H1 (cell line): ENCODE results near the gene RAB40A. TPM values are rescaled to one million over a fixed set of nuclear protein-coding genes. Genes with fewer than 3 reads are reported as not detected.
A peak's percentile ranks its signal among the peaks of the same experiment; 100 is the strongest.

Source experiments
- CTCF ChIA-PET: fragments of 300-600 bp; sonication (Branson Sonifier 250); formaldehyde crosslinking; loops from one replicate; lab custom pipeline; 2021; ENCODE audit not compliant: partially characterized antibody; lab: Charles Lee
- POLR2A ChIA-PET: fragments of 300-600 bp; sonication (Branson Sonifier 250); formaldehyde crosslinking; loops from one replicate; lab custom pipeline; 2021; ENCODE audit warnings: inconsistent platforms; ENCODE audit not compliant: partially characterized antibody; lab: Charles Lee
- DNase-seq, 2 experiments: peaks; one replicate each; pipeline versions ENCODE4 v3.0.0 to v3.0.0-alpha.2; 2010 to 2022; ENCODE audit warnings: low spot score in 2 of 2, low read depth in 1 of 2, mixed read lengths in 1 of 2
- FAIRE-seq: peaks from 2 replicates; lab custom pipeline; 2011; peaks lifted over from hg19 to GRCh38; lab: Jason Lieb, UNC
- H2AFZ ChIP-seq: 2 replicates; pipeline ENCODE4 v1.8.1; 2012; ENCODE audit warnings: low read length, inconsistent platforms
- H2AK5ac ChIP-seq: 2 replicates; pipeline ENCODE4 v1.6.1; 2013; ENCODE audit warnings: low read depth, low read length
- H2BK120ac ChIP-seq: replicated peaks from 2 replicates; pipeline ENCODE3; 2013; ENCODE audit warnings: low read depth, low read length, inconsistent platforms
- H2BK12ac ChIP-seq: 2 replicates; pipeline ENCODE4 v1.6.1; 2013; ENCODE audit warnings: low read depth, low read length
- H2BK15ac ChIP-seq: 2 replicates; pipeline ENCODE4 v1.6.1; 2013; ENCODE audit warnings: low read length
- H2BK20ac ChIP-seq: 2 replicates; pipeline ENCODE4 v1.6.1; 2013; ENCODE audit warnings: low read length
- H2BK5ac ChIP-seq: 2 replicates; pipeline ENCODE4 v1.6.1; 2013; ENCODE audit warnings: low read depth, low read length
- H3K14ac ChIP-seq: 2 replicates; pipeline ENCODE4 v1.6.1; 2013; ENCODE audit warnings: inconsistent platforms; ENCODE audit not compliant: insufficient read length
- H3K18ac ChIP-seq: 2 replicates; pipeline ENCODE4 v1.6.1; 2013; ENCODE audit warnings: low read length; ENCODE audit errors: extremely low read depth
- H3K23ac ChIP-seq: 2 replicates; pipeline ENCODE4 v1.6.1; 2013; ENCODE audit warnings: inconsistent platforms; ENCODE audit not compliant: insufficient read length
- H3K23me2 ChIP-seq: 2 replicates; pipeline ENCODE4 v1.6.1; 2013; ENCODE audit warnings: low read depth, low read length
- H3K27ac ChIP-seq: 2 replicates; pipeline ENCODE4 v1.6.1; 2011; ENCODE audit warnings: low read depth, low read length, inconsistent platforms
- H3K27me3 ChIP-seq, 4 experiments: replicated peaks in 1 of 4; 1 replicate in 1 of 4; 2 replicates in 3 of 4; pipeline versions ENCODE4 v1.6.1 to v1.8.1; 2011 to 2013; ENCODE audit warnings: low read length in 3 of 4, mild to moderate bottlenecking in 3 of 4, inconsistent platforms in 2 of 4, mixed read lengths in 2 of 4, moderate library complexity in 1 of 4; ENCODE audit not compliant: control insufficient read depth in 3 of 4, insufficient read depth in 3 of 4; ENCODE audit errors: extremely low read depth in 1 of 4
- H3K36me3 ChIP-seq, 4 experiments: 2 replicates each; pipeline versions ENCODE4 v1.6.1 to v1.8.1; 2011 to 2013; ENCODE audit warnings: mild to moderate bottlenecking in 4 of 4, low read length in 3 of 4, moderate library complexity in 2 of 4, control low read depth in 1 of 4, inconsistent platforms in 1 of 4; ENCODE audit not compliant: insufficient read depth in 4 of 4, control insufficient read depth in 2 of 4
- H3K4ac ChIP-seq: replicated peaks from 2 replicates; pipeline ENCODE3; 2013; ENCODE audit warnings: low read length, low read depth, mixed read lengths, inconsistent platforms; ENCODE audit not compliant: insufficient read length
- H3K4me1 ChIP-seq, 4 experiments: replicated peaks in 1 of 4; 1 replicate in 1 of 4; 2 replicates in 3 of 4; pipeline versions ENCODE4 v1.6.1 to v1.8.1; 2011 to 2013; ENCODE audit warnings: low read length in 3 of 4, inconsistent platforms in 2 of 4, mixed read lengths in 1 of 4; ENCODE audit not compliant: insufficient read depth in 4 of 4, control insufficient read depth in 3 of 4
- H3K4me2 ChIP-seq, 2 experiments: 2 replicates each; pipeline versions ENCODE4 v1.6.1 to v1.8.1; 2011 to 2013; ENCODE audit warnings: low read depth in 2 of 2, low read length in 2 of 2, control low read depth in 1 of 2, inconsistent platforms in 1 of 2, mild to moderate bottlenecking in 1 of 2; ENCODE audit not compliant: insufficient read depth in 1 of 2
- H3K4me3 ChIP-seq, 4 experiments: fragments of 200-600, 300-600 bp in 1 of 4; sonication (generic), shearing (Covaris generic), sonication (Bioruptor Twin) in 1 of 4; 2 replicates each; pipeline versions ENCODE4 v1.5.1 to v1.8.1; 2011 to 2016; ENCODE audit warnings: low read length in 4 of 4, low read depth in 3 of 4, control low read depth in 2 of 4, inconsistent platforms in 2 of 4, mild to moderate bottlenecking in 2 of 4, mixed read lengths in 1 of 4, moderate library complexity in 1 of 4; ENCODE audit not compliant: insufficient read depth in 2 of 4; ENCODE audit errors: extremely low read depth in 1 of 4
- H3K56ac ChIP-seq: replicated peaks from 2 replicates; pipeline ENCODE3; 2013; ENCODE audit warnings: low read depth, mild to moderate bottlenecking, mixed read lengths, low read length, inconsistent platforms; ENCODE audit not compliant: insufficient read length
- H3K79me1 ChIP-seq: 2 replicates; pipeline ENCODE4 v1.6.1; 2013; ENCODE audit warnings: low read depth, low read length, control low read depth
- H3K79me2 ChIP-seq, 2 experiments: 2 replicates each; pipeline versions ENCODE4 v1.6.1 to v1.8.1; 2012 to 2013; ENCODE audit warnings: low read length in 2 of 2, mild to moderate bottlenecking in 2 of 2, inconsistent platforms in 1 of 2; ENCODE audit not compliant: insufficient read depth in 2 of 2, control insufficient read depth in 1 of 2
- H3K9ac ChIP-seq, 4 experiments: replicated peaks in 1 of 4; 1 replicate in 1 of 4; 2 replicates in 3 of 4; pipeline versions ENCODE4 v1.6.1 to v1.8.1; 2011 to 2013; ENCODE audit warnings: low read depth in 3 of 4, low read length in 3 of 4, control low read depth in 2 of 4, mild to moderate bottlenecking in 2 of 4, moderate library complexity in 2 of 4, inconsistent platforms in 1 of 4; ENCODE audit errors: extremely low read depth in 1 of 4
- H3K9me3 ChIP-seq, 2 experiments: 2 replicates each; pipeline versions ENCODE4 v1.6.1 to v1.8.1; 2012 to 2013; ENCODE audit warnings: mild to moderate bottlenecking in 2 of 2, moderate library complexity in 2 of 2, control low read depth in 1 of 2, inconsistent platforms in 1 of 2, low read depth in 1 of 2, low read length in 1 of 2, mixed read lengths in 1 of 2; ENCODE audit not compliant: insufficient read depth in 2 of 2
- H4K20me1 ChIP-seq, 2 experiments: replicated peaks in 1 of 2; 2 replicates each; pipeline versions ENCODE3 to v1.8.1; 2011 to 2013; ENCODE audit warnings: inconsistent platforms in 2 of 2, low read length in 2 of 2, mild to moderate bottlenecking in 1 of 2; ENCODE audit not compliant: insufficient read depth in 2 of 2, control insufficient read depth in 1 of 2
- H4K5ac ChIP-seq: 2 replicates; pipeline ENCODE4 v1.6.1; 2013; ENCODE audit warnings: low read length, low read depth, mixed read lengths, inconsistent platforms; ENCODE audit not compliant: insufficient read length
- H4K8ac ChIP-seq: 2 replicates; pipeline ENCODE4 v1.8.0; 2013; ENCODE audit warnings: mild to moderate bottlenecking, moderate library complexity, low read length, inconsistent platforms; ENCODE audit not compliant: insufficient read depth; ENCODE audit errors: extremely low read depth
- H4K91ac ChIP-seq: replicated peaks from 2 replicates; pipeline ENCODE3; 2013; ENCODE audit warnings: low read length, mixed read lengths, inconsistent platforms; ENCODE audit not compliant: insufficient read length
- BCL11A ChIP-seq, 2 experiments: IDR thresholded peaks; one replicate each; pipeline ENCODE4 v1.6.1; 2011; ENCODE audit warnings: low read depth in 2 of 2, low read length in 2 of 2, mild to moderate bottlenecking in 2 of 2
- CTCF ChIP-seq, 3 experiments: IDR thresholded peaks; 1 replicate in 2 of 3; 2 replicates in 1 of 3; pipeline versions ENCODE4 v1.5.1 to v1.6.1; 2011; ENCODE audit warnings: low read length in 3 of 3, mild to moderate bottlenecking in 3 of 3, inconsistent platforms in 2 of 3, low read depth in 1 of 3, moderate library complexity in 1 of 3; ENCODE audit not compliant: insufficient read depth in 1 of 3; ENCODE audit errors: control extremely low read depth in 1 of 3
- TAF7 ChIP-seq: optimal IDR thresholded peaks from 2 replicates; pipeline ENCODE3; 2011; ENCODE audit warnings: low read depth, mild to moderate bottlenecking, inconsistent platforms, low read length, moderate library complexity, borderline replicate concordance
- YY1 ChIP-seq: IDR thresholded peaks from 2 replicates; pipeline ENCODE4 v1.6.1; 2011; ENCODE audit warnings: low read depth, mild to moderate bottlenecking, low read length
- WGBS, 2 experiments: shearing (Covaris generic) in 1 of 2; methylation state at CpG; one replicate each; pipeline versions ENCODE4 v1.1.6 to v1.1.7; 2013 to 2015; ENCODE audit warnings: low lambda C conversion rate in 2 of 2, mixed read lengths in 2 of 2, inconsistent platforms in 1 of 2, low coverage in 1 of 2, missing lambda C conversion rate in 1 of 2; ENCODE audit not compliant: insufficient replicate concordance in 2 of 2, insufficient coverage in 1 of 2, insufficient read length in 1 of 2; ENCODE audit errors: extremely low coverage in 1 of 2, missing lambda C conversion rate in 1 of 2; 5-methylcytosine and 5-hydroxymethylcytosine counted together
- polyA plus RNA-seq, 7 experiments: library from polyadenylated mRNA; depleted of rRNA in 3 of 7; stranded (reverse) in 5 of 7; unstranded in 2 of 7; fragments of >200 nt in 5 of 7; fragments of 200-250 nt in 2 of 7; gene quantifications; 1 replicate in 5 of 7; 2 replicates in 1 of 7; 4 replicates in 1 of 7; pipeline versions ENCODE4 v1.2.1 to v1.2.3, GENCODE V29; 2011 to 2013; ENCODE audit warnings: missing spikeins in 2 of 7, mixed read lengths in 2 of 7
- total RNA-seq: library from RNA; stranded (reverse); fragmentation: NEBNext Ultra II Directional; extraction: Animal tissue kit (Norgen Biotek cat#: 25700); gene quantifications from 2 replicates; pipeline ENCODE4 v1.2.1, GENCODE V29; 2021

RAB40A gene
- total and polyA plus RNA-seq, 2 of the 8 experiments (the other 6 are each of a cell fraction or from before 2014, with no cell fraction given): 0.09 to 0.21 TPM

GRCh38 chrX:103503163-103503852 lies 16.0 kb downstream of the RAB40A start:
- H3K36me3 ChIP-seq: no peaks in the 10 kb centered on the region
- H2BK120ac ChIP-seq: no peak overlapping the region
- 62% methylated on average over 8 of the region's 8 CpGs; no CpG with 5 or more reads in 1 of the 2 experiments for WGBS, 2 experiments
- no peak overlapping the region for H3K4me3 ChIP-seq
- no peak for DNase-seq
- no peak overlapping the region for H2AFZ ChIP-seq
- H3K9ac ChIP-seq: no peak overlapping the region
- H3K23me2 ChIP-seq: no peaks in the 10 kb centered on the region
- H3K27ac ChIP-seq: no peak overlapping the region
- no peaks in the 10 kb centered on the region for H3K79me1 ChIP-seq
- no peak overlapping the region for H4K91ac ChIP-seq
- no peak overlapping the region for H2BK12ac ChIP-seq
- no peak overlapping the region for H3K4me2 ChIP-seq
- no peak overlapping the region for H3K4ac ChIP-seq
- CTCF ChIA-PET: interaction anchor here (0.6 to 2.0 kb wide), 7 partner anchors 12 to 186 kb away, joined by 3 to 8 read pairs (median 4); no protein-coding TSS in a partner anchor
- H4K8ac ChIP-seq: no peak overlapping the region
- H3K23ac ChIP-seq: no peak overlapping the region
- FAIRE-seq: no peak
- H3K27me3 ChIP-seq: no peaks in the 10 kb centered on the region
- no peaks in the 10 kb centered on the region for H3K79me2 ChIP-seq
- no peak for TF ChIP-seq TAF7
- TF ChIP-seq BCL11A (IDR thresholded peaks at IDR 0.05; ENCODE audit: low read depth in 2 of 2, low read length in 2 of 2): no peak
- TF ChIP-seq YY1: peak; percentile 52; the same call in 1 of the 2 replicates
- 0 out of 4 replicates have a peak, but pooled peaks of 1 of the 3 experiments have one; percentile 3 for TF ChIP-seq CTCF (IDR thresholded peaks at IDR 0.05; ENCODE audit: control extremely low read depth in 1 of 3, insufficient read depth in 1 of 3, low read depth in 1 of 3, low read length in 3 of 3)
- H4K20me1 ChIP-seq: no peaks in the 10 kb centered on the region
- H2AK5ac ChIP-seq: no peak overlapping the region
- H2BK5ac ChIP-seq: no peak overlapping the region
- H3K9me3 ChIP-seq: no peaks in the 10 kb centered on the region
- H4K5ac ChIP-seq: no peak overlapping the region
- no peak overlapping the region for H3K18ac ChIP-seq
- H3K56ac ChIP-seq: no peak overlapping the region
- POLR2A ChIA-PET: interaction anchor here (0.8 to 1.4 kb wide), 3 partner anchors 9 to 156 kb away, joined by 3 to 4 read pairs (median 3); no protein-coding TSS in a partner anchor
- H2BK15ac ChIP-seq: no peak overlapping the region
- H3K4me1 ChIP-seq: no peaks in the 10 kb centered on the region
- H3K14ac ChIP-seq: no peak overlapping the region
- no peak overlapping the region for H2BK20ac ChIP-seq
